LNCaP clone FGC (cell line): ENCODE data around the gene CDCA8.

Source experiments
- DNase-seq: peaks from one replicate; pipeline ENCODE4 v3.0.0-alpha.2; 2011; ENCODE audit warnings: low read depth
- H3K4me3 ChIP-seq: 2 replicates; pipeline ENCODE4 v1.5.1; 2011; ENCODE audit warnings: mild to moderate bottlenecking, low read depth, low read length, control low read depth
- CTCF ChIP-seq: IDR thresholded peaks from 2 replicates; pipeline ENCODE4 v1.5.1; 2012; ENCODE audit warnings: mild to moderate bottlenecking; ENCODE audit not compliant: control insufficient read depth, insufficient read depth; ENCODE audit errors: extremely low read depth

Gene CDCA8

DNA sequence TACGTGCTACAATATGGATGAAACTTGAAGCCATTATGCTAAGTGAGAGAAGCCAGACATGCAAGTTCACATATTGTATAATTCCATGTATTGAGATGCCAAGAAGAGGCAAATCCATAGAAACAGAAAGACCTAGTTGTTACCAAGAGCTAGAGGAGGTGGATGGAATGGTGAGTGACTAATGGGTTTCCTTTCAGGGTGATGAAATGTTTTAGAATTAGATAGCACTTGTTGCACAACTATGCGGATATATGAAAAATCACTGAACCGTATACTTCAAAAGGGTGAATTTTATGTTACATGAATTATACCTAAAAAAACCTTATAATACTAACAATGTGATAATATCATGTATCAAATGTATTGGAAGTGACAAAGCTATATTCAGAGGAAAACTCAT is 54.5 kb downstream of the CDCA8 start:
- no peak overlapping the region for H3K4me3 ChIP-seq
- no peak for DNase-seq
- no peak for TF ChIP-seq CTCF

- no peak for DNase-seq
- H3K4me3 ChIP-seq: no peak overlapping the region
- no peak for TF ChIP-seq CTCF
Observed at GRCh38 chr1:37748565-37748964, 56.2 kb downstream of the CDCA8 start.

DNA sequence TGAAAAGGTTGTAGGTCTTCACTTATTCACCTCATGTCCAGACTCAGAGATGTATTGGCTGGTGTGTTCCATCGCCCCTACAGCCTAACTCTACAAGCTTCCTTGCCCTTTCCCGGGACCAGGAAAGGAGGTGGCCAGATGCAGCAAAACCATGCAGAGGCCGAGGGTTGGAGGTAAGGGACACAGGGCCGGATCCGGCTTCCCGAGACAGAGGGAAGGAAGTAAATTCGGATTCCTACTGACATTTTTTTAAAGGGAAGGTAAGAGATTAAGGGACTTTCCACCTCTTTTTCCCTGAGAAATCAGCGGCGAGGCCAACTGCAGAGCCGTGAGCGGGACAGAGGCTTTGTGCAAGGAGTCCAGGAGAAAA is 59.9 kb downstream of the CDCA8 start:
- DNase-seq: no peak
- peak overlapping the region; percentile 49 for H3K4me3 ChIP-seq
- TF ChIP-seq CTCF: no peak

- peak overlapping the region; percentile 49 for H3K4me3 ChIP-seq
- TF ChIP-seq CTCF: no peak
- DNase-seq: no peak
Observed at GRCh38 chr1:37752583-37753471, 60.5 kb downstream of the CDCA8 start.

DNA sequence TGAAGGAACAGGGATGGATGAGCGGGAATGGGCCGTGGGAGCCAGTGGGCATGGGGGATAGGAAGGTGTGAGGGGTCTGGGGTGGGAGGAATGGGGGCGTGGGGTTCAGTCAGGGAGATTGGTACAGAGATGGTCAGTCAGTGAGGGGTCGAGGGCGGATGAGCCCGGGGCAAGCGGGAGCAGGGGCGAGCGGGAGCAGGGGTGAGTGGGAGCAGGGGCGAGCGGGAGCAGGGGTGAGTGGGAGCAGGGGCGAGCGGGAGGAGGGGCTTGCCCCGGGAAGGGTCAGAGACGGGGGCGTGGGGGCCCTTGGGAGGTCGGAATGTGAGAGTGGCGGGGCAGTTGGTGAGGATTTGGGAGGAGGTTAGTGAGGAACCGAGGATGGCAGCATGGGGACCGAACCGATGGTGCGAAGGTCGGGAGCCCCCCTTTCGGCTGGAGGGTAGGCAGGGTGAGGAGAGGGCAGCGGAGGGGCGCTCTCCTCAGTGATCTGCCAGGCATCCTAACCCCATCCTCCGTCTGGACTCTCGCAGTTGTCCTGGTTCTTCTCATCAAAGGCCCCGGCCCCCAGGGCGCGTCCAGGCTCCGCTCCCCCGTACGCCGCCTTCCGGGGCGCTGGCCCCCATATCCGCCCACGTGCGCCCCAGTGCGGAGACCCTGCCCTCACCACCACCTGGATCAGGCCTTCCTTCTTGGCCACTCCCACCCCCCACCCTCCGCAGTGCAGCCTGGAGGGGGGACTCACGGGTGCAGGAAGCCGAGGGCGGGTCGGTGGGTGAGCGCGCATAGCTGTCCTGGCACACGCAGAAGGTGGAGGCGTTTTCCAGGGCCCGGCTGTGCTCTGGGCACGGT is 61.4 kb downstream of the CDCA8 start:
- TF ChIP-seq CTCF: no peak
- peak overlapping the region; percentile 43 for H3K4me3 ChIP-seq
- DNase-seq: no peak

- no peak for TF ChIP-seq CTCF
- no peak for DNase-seq
- H3K4me3 ChIP-seq: no peak overlapping the region
Observed at GRCh38 chr1:37755290-37755689, 63.0 kb downstream of the CDCA8 start.
